NCI-H146 (cell line): ENCODE data around the gene ACSL3.

Experiments
- DNase-seq: peaks from one replicate; lab custom pipeline; 2025; lab: John Stamatoyannopoulos, UW

Gene ACSL3

GRCh38 chr2:222942561-222942960, 81.7 kb downstream of the ACSL3 start:
- no peak for DNase-seq

GRCh38 chr2:222942977-222943376, 82.1 kb downstream of the ACSL3 start:
- no peak for DNase-seq

- no peak for DNase-seq
Observed at GRCh38 chr2:222943820-222944219, 83.0 kb downstream of the ACSL3 start.

- no peak for DNase-seq
Observed at GRCh38 chr2:222944552-222944951, 83.7 kb downstream of the ACSL3 start.

GRCh38 chr2:222944971-222945740, 84.3 kb downstream of the ACSL3 start:
- no peak for DNase-seq

- DNase-seq: no peak
Observed at GRCh38 chr2:222945887-222946286, 85.1 kb downstream of the ACSL3 start.

- DNase-seq: no peak
Observed at GRCh38 chr2:222946700-222947287, 86.0 kb downstream of the ACSL3 start.

- no peak for DNase-seq
Observed at GRCh38 chr2:222949073-222949472, 88.2 kb downstream of the ACSL3 start.

- no peak for DNase-seq
Observed at GRCh38 chr2:222949690-222950323, 89.0 kb downstream of the ACSL3 start.

GRCh38 chr2:222950638-222951285, 89.9 kb downstream of the ACSL3 start:
- DNase-seq: no peak

- peak; percentile 80 for DNase-seq
Observed at GRCh38 chr2:222952204-222952603, 91.4 kb downstream of the ACSL3 start.

GRCh38 chr2:222955008-222955407, 94.2 kb downstream of the ACSL3 start:
- no peak for DNase-seq

GRCh38 chr2:222959358-222959757, 98.5 kb downstream of the ACSL3 start:
- DNase-seq: no peak

- DNase-seq: no peak
Observed at GRCh38 chr2:222960126-222960525, 99.3 kb downstream of the ACSL3 start.

GRCh38 chr2:222963641-222964040, 102.8 kb downstream of the ACSL3 start:
- DNase-seq: no peak

GRCh38 chr2:222964376-222965031, 103.7 kb downstream of the ACSL3 start:
- DNase-seq: no peak

- no peak for DNase-seq
Observed at GRCh38 chr2:222965555-222965954, 104.7 kb downstream of the ACSL3 start.

GRCh38 chr2:222968550-222969155, 107.8 kb downstream of the ACSL3 start:
- DNase-seq: no peak

- DNase-seq: no peak
Observed at GRCh38 chr2:222969491-222969890, 108.7 kb downstream of the ACSL3 start.

GRCh38 chr2:222972420-222972819, 111.6 kb downstream of the ACSL3 start:
- DNase-seq: no peak

GRCh38 chr2:222973237-222973636, 112.4 kb downstream of the ACSL3 start:
- no peak for DNase-seq

GRCh38 chr2:222973733-222974132, 112.9 kb downstream of the ACSL3 start:
- DNase-seq: no peak
